Measurements from ENCODE around the gene BNC2. TPM values are rescaled to one million over a fixed set of nuclear protein-coding genes. Genes with fewer than 3 reads are reported as not detected.
A peak's percentile ranks its signal among the peaks of the same experiment; 100 is the strongest.

BNC2 gene
- total RNA-seq, 1 experiment from 2014 or later, result 11.7 TPM

- Histone ChIP-seq H2AFZ (ENCODE audit: low read length) (no peak overlapping the region), H3K4me2 (ENCODE audit: low read length) (no peak overlapping the region), H3K9me3 (ENCODE audit: low read length) (no peaks in the 10 kb centered on the region), H3K27me3 (ENCODE audit: low read length) (no peaks in the 10 kb centered on the region), H3K79me2 (ENCODE audit: low read length) (no peaks in the 10 kb centered on the region), H4K20me1 (ENCODE audit: low read length) (no peaks in the 10 kb centered on the region), H3K4me1 (ENCODE audit: insufficient read depth, low read length) (peaks cover 13% of the 10 kb centered on the region), H3K9ac (ENCODE audit: low read length) (no peak overlapping the region), H3F3A (ENCODE audit: low read length, unreplicated experiment) (no peaks in the 10 kb centered on the region), H3K9me2 (replicated peaks; ENCODE audit: low read length) (no peaks in the 10 kb centered on the region), H3K27ac (ENCODE audit: low read length) (no peak overlapping the region), H3K4me3 (ENCODE audit: low read length) (no peak overlapping the region), H3K36me3 (ENCODE audit: low read depth, low read length) (no peaks in the 10 kb centered on the region)
- intact Hi-C loops (cut with micrococcal nuclease), result no loop called here
- POLR2A ChIA-PET (ENCODE audit: unreplicated experiment), result no interaction called here
- TF ChIP-seq EZH2 (IDR thresholded peaks at IDR 0.05; ENCODE audit: low read length, unreplicated experiment), result no peak
- TF ChIP-seq, protein P1, sequence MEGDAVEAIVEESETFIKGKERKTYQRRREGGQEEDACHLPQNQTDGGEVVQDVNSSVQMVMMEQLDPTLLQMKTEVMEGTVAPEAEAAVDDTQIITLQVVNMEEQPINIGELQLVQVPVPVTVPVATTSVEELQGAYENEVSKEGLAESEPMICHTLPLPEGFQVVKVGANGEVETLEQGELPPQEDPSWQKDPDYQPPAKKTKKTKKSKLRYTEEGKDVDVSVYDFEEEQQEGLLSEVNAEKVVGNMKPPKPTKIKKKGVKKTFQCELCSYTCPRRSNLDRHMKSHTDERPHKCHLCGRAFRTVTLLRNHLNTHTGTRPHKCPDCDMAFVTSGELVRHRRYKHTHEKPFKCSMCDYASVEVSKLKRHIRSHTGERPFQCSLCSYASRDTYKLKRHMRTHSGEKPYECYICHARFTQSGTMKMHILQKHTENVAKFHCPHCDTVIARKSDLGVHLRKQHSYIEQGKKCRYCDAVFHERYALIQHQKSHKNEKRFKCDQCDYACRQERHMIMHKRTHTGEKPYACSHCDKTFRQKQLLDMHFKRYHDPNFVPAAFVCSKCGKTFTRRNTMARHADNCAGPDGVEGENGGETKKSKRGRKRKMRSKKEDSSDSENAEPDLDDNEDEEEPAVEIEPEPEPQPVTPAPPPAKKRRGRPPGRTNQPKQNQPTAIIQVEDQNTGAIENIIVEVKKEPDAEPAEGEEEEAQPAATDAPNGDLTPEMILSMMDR (conservative IDR thresholded peaks at IDR 0.05; ENCODE audit: low read depth, low read length), result no peak
- no peak for TF ChIP-seq EZH2phosphoT487 (IDR thresholded peaks at IDR 0.05; ENCODE audit: borderline replicate concordance, low read length)
- ATAC-seq, result no peak
- DNase-seq, result no peak
- CTCF ChIA-PET, result no interaction called here
- BruUV-seq (replicated peaks), result no TSS peak
Observed at GRCh38 chr9:16363073-16363781, 507.2 kb downstream of the BNC2 start.

GRCh38 chr9:16361939-16362338 is 508.5 kb downstream of the BNC2 start:
- DNase-seq (no peak), ATAC-seq (no peak)
- Histone ChIP-seq H3K9me3 (ENCODE audit: low read length) (no peaks in the 10 kb centered on the region), H3K9me2 (replicated peaks; ENCODE audit: low read length) (no peaks in the 10 kb centered on the region), H3K27me3 (ENCODE audit: low read length) (no peaks in the 10 kb centered on the region), H3K4me3 (ENCODE audit: low read length) (no peak overlapping the region), H3K4me2 (ENCODE audit: low read length) (no peak overlapping the region), H3F3A (ENCODE audit: low read length, unreplicated experiment) (no peaks in the 10 kb centered on the region), H4K20me1 (ENCODE audit: low read length) (no peaks in the 10 kb centered on the region), H3K36me3 (ENCODE audit: low read depth, low read length) (no peaks in the 10 kb centered on the region), H3K9ac (ENCODE audit: low read length) (no peak overlapping the region), H3K79me2 (ENCODE audit: low read length) (no peaks in the 10 kb centered on the region), H3K27ac (ENCODE audit: low read length) (no peak overlapping the region), H3K4me1 (ENCODE audit: insufficient read depth, low read length) (0 out of 2 replicates have a peak, but pooled peaks cover 1% of the 10 kb centered on the region), H2AFZ (ENCODE audit: low read length) (no peak overlapping the region)
- no TSS peak for BruUV-seq (replicated peaks)
- intact Hi-C loops (cut with micrococcal nuclease), result no loop called here
- TF ChIP-seq EZH2 (IDR thresholded peaks at IDR 0.05; ENCODE audit: low read length, unreplicated experiment), result no peak
- TF ChIP-seq, protein P1 (conservative IDR thresholded peaks at IDR 0.05; ENCODE audit: low read depth, low read length), result no peak
- TF ChIP-seq EZH2phosphoT487 (IDR thresholded peaks at IDR 0.05; ENCODE audit: borderline replicate concordance, low read length), result no peak
- CTCF ChIA-PET, result no interaction called here
- POLR2A ChIA-PET (ENCODE audit: unreplicated experiment), result no interaction called here

DNA sequence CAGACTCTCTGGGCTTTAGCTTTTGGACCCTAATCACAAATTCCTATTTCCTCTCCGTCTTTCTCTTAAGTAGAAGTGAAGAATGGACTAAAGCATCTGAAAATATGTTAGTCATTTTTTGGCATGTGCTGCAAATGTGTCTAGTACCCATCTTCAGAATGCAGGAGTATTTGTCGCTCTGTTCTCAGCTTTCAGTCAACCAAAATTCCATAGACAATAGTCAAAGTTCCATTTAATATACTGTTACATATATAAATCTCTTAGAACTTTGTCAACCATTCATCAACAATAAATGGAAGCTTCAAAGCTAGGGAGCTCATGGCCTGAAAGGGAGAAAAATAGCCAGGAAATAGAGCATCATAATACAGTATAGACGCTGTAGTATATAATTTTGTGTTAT is 509.4 kb downstream of the BNC2 start:
- Histone ChIP-seq H3K9me3 (ENCODE audit: low read length) (no peaks in the 10 kb centered on the region), H3K4me3 (ENCODE audit: low read length) (no peak overlapping the region), H3K4me2 (ENCODE audit: low read length) (no peak overlapping the region), H2AFZ (ENCODE audit: low read length) (no peak overlapping the region), H3K4me1 (ENCODE audit: insufficient read depth, low read length) (no peaks in the 10 kb centered on the region), H3K36me3 (ENCODE audit: low read depth, low read length) (no peaks in the 10 kb centered on the region), H3K9ac (ENCODE audit: low read length) (no peak overlapping the region), H3K9me2 (replicated peaks; ENCODE audit: low read length) (no peaks in the 10 kb centered on the region), H4K20me1 (ENCODE audit: low read length) (no peaks in the 10 kb centered on the region), H3K27me3 (ENCODE audit: low read length) (no peaks in the 10 kb centered on the region), H3K79me2 (ENCODE audit: low read length) (no peaks in the 10 kb centered on the region), H3K27ac (ENCODE audit: low read length) (no peak overlapping the region), H3F3A (ENCODE audit: low read length, unreplicated experiment) (no peaks in the 10 kb centered on the region)
- CTCF ChIA-PET, result no interaction called here
- no peak for ATAC-seq
- TF ChIP-seq, protein P1 (conservative IDR thresholded peaks at IDR 0.05; ENCODE audit: low read depth, low read length), result no peak
- no peak for TF ChIP-seq EZH2phosphoT487 (IDR thresholded peaks at IDR 0.05; ENCODE audit: borderline replicate concordance, low read length)
- no peak for TF ChIP-seq EZH2 (IDR thresholded peaks at IDR 0.05; ENCODE audit: low read length, unreplicated experiment)
- DNase-seq, result peak; percentile 11
- intact Hi-C loops (cut with micrococcal nuclease), result no loop called here
- BruUV-seq (replicated peaks), result no TSS peak
- POLR2A ChIA-PET (ENCODE audit: unreplicated experiment), result no interaction called here
